Daoy (cell line): ENCODE measurements around the gene C3orf49. TPM values are rescaled to one million over a fixed set of nuclear protein-coding genes. Genes with fewer than 3 reads are reported as not detected.

Experiments used
- DNase-seq: peaks from one replicate; pipeline ENCODE4 v3.0.0-alpha.2; 2015; ENCODE audit warnings: low read depth
- total RNA-seq: library from RNA; depleted of rRNA; stranded (reverse); fragments of >200 nt; shearing (Covaris generic); gene quantifications from 2 replicates; pipeline ENCODE4 v1.2.3, GENCODE V29; 2014; rRNA removed

The C3orf49 gene
- total RNA-seq, 1 experiment from 2014 or later = not detected

- no peak for DNase-seq
Measured at GRCh38 chr3:63886858-63887257, 67.8 kb downstream of the C3orf49 start.

GRCh38 chr3:63891518-63891917, 72.4 kb downstream of the C3orf49 start:
- DNase-seq = no peak

GRCh38 chr3:63892773-63893352, 73.8 kb downstream of the C3orf49 start:
- DNase-seq = no peak

GRCh38 chr3:63895422-63896189, 76.5 kb downstream of the C3orf49 start:
- no peak for DNase-seq

GRCh38 chr3:63896332-63897030, 77.4 kb downstream of the C3orf49 start:
- DNase-seq = no peak

Other genes starting within 250 kb of the C3orf49 start
- not detected in 2 replicates for gene SNTN, start 166.6 kb upstream of the C3orf49 start, total RNA-seq
- 67.1 and 80.0 TPM in 2 replicates for gene THOC7, start 44.5 kb downstream of the C3orf49 start, total RNA-seq
- 4.8 and 8.4 TPM in 2 replicates for gene ATXN7, start 44.6 kb downstream of the C3orf49 start, total RNA-seq
- gene SCAANT1, start 93.1 kb downstream of the C3orf49 start, total RNA-seq = not detected in 2 replicates
- 191 and 213 TPM in 2 replicates for gene PSMD6, start 204.2 kb downstream of the C3orf49 start, total RNA-seq